H9 (cell line): ENCODE measurements around the gene RNF111. TPM values are rescaled to one million over a fixed set of nuclear protein-coding genes. Genes with fewer than 3 reads are reported as not detected.
A peak's percentile ranks its signal among the peaks of the same experiment; 100 is the strongest.

Experiments used
- DNase-seq: peaks from one replicate; pipeline ENCODE4 v3.0.0-alpha.2; 2017
- H2AFZ ChIP-seq: one replicate; pipeline ENCODE4 v1.6.1; 2013; ENCODE audit warnings: mild to moderate bottlenecking, low read length, control low read depth, moderate library complexity
- H2AK5ac ChIP-seq: 2 replicates; pipeline ENCODE4 v1.6.1; 2013; ENCODE audit warnings: low read length, control low read depth, mixed read lengths; ENCODE audit not compliant: insufficient read length
- H2BK120ac ChIP-seq: one replicate; pipeline ENCODE4 v1.6.1; 2013; ENCODE audit warnings: low read depth, mild to moderate bottlenecking, low read length, control low read depth, inconsistent platforms; ENCODE audit not compliant: poor library complexity, severe bottlenecking
- H2BK12ac ChIP-seq: 2 replicates; pipeline ENCODE4 v1.6.1; 2013; ENCODE audit warnings: low read length, control low read depth, mixed read lengths, low read depth; ENCODE audit not compliant: insufficient read length
- H2BK15ac ChIP-seq: 2 replicates; pipeline ENCODE4 v1.6.1; 2013; ENCODE audit warnings: low read depth, low read length, control low read depth
- H2BK20ac ChIP-seq: one replicate; pipeline ENCODE4 v1.6.1; 2013; ENCODE audit warnings: low read depth, mild to moderate bottlenecking, low read length, control low read depth, inconsistent platforms; ENCODE audit not compliant: poor library complexity, severe bottlenecking
- H2BK5ac ChIP-seq: 2 replicates; pipeline ENCODE4 v1.6.1; 2013; ENCODE audit warnings: low read length, control low read depth, mixed read lengths; ENCODE audit not compliant: insufficient read length
- H3K14ac ChIP-seq: 2 replicates; pipeline ENCODE4 v1.6.1; 2013; ENCODE audit warnings: low read length, control low read depth; ENCODE audit not compliant: insufficient read depth
- H3K18ac ChIP-seq: 2 replicates; pipeline ENCODE4 v1.6.1; 2013; ENCODE audit warnings: low read depth, mild to moderate bottlenecking, mixed read lengths, low read length, control low read depth; ENCODE audit not compliant: insufficient read length
- H3K23ac ChIP-seq: 2 replicates; pipeline ENCODE4 v1.6.1; 2013; ENCODE audit warnings: low read length, control low read depth, mixed read lengths, low read depth; ENCODE audit not compliant: insufficient read length
- H3K23me2 ChIP-seq: 2 replicates; pipeline ENCODE4 v1.6.1; 2013; ENCODE audit warnings: low read depth, mild to moderate bottlenecking, mixed read lengths, low read length, control low read depth; ENCODE audit not compliant: insufficient read length, poor library complexity, severe bottlenecking
- H3K27ac ChIP-seq: 2 replicates; pipeline ENCODE4 v1.5.1; 2013; ENCODE audit warnings: low read length, control low read depth, mixed read lengths, low read depth; ENCODE audit not compliant: insufficient read length
- H3K27me3 ChIP-seq: 2 replicates; pipeline ENCODE4 v1.6.1; 2013; ENCODE audit warnings: low read length, control low read depth, inconsistent platforms; ENCODE audit not compliant: insufficient read depth
- H3K4ac ChIP-seq: 2 replicates; pipeline ENCODE4 v1.6.1; 2013; ENCODE audit warnings: low read depth, mild to moderate bottlenecking, control low read depth, inconsistent platforms, low read length, moderate library complexity
- H3K4me1 ChIP-seq: 2 replicates; pipeline ENCODE4 v1.6.1; 2013; ENCODE audit warnings: low read length, control low read depth, inconsistent platforms; ENCODE audit not compliant: insufficient read depth
- H3K4me2 ChIP-seq: 2 replicates; pipeline ENCODE4 v1.6.1; 2013; ENCODE audit warnings: low read length, control low read depth, mixed read lengths; ENCODE audit not compliant: insufficient read length, insufficient read depth
- H3K56ac ChIP-seq: 2 replicates; pipeline ENCODE4 v1.6.1; 2013; ENCODE audit warnings: low read depth, mild to moderate bottlenecking, mixed read lengths, low read length, control low read depth; ENCODE audit not compliant: insufficient read length
- H3K79me1 ChIP-seq: 2 replicates; pipeline ENCODE4 v1.6.1; 2013; ENCODE audit warnings: low read depth, mild to moderate bottlenecking, moderate library complexity, low read length, control low read depth, inconsistent platforms; ENCODE audit not compliant: insufficient read depth, poor library complexity, severe bottlenecking
- H3K79me2 ChIP-seq: 2 replicates; pipeline ENCODE4 v1.6.1; 2013; ENCODE audit warnings: low read length, control low read depth, inconsistent platforms; ENCODE audit not compliant: insufficient read depth
- H3K9ac ChIP-seq: 2 replicates; pipeline ENCODE4 v1.6.1; 2013; ENCODE audit warnings: low read length, control low read depth, mixed read lengths; ENCODE audit not compliant: insufficient read length; ENCODE audit errors: extremely low read depth
- H3K9me3 ChIP-seq: one replicate; pipeline ENCODE4 v1.6.1; 2013; ENCODE audit warnings: low read depth, low read length, inconsistent platforms; ENCODE audit not compliant: control insufficient read depth
- H3T11ph ChIP-seq: one replicate; pipeline ENCODE4 v1.6.1; 2013; ENCODE audit warnings: mild to moderate bottlenecking, low read length, control low read depth, inconsistent platforms
- H4K20me1 ChIP-seq: one replicate; pipeline ENCODE4 v1.6.1; 2013; ENCODE audit not compliant: control insufficient read depth, insufficient read length, insufficient read depth
- H4K5ac ChIP-seq: 2 replicates; pipeline ENCODE4 v1.6.1; 2013; ENCODE audit warnings: low read depth, mild to moderate bottlenecking, mixed read lengths, low read length, control low read depth; ENCODE audit not compliant: insufficient read length
- H4K8ac ChIP-seq: replicated peaks from 2 replicates; pipeline ENCODE4 v1.6.1; 2013; ENCODE audit warnings: low read length, control low read depth, mixed read lengths, low read depth; ENCODE audit not compliant: insufficient read length
- H4K91ac ChIP-seq: 2 replicates; pipeline ENCODE4 v1.6.1; 2013; ENCODE audit warnings: low read depth, mild to moderate bottlenecking, moderate library complexity, mixed read lengths, low read length, control low read depth; ENCODE audit not compliant: insufficient read length
- H3K27ac Mint-ChIP-seq, 3 experiments: 2 replicates in 2 of 3; 3 replicates in 1 of 3; pipeline ENCODE4 v1.8.0; 2020 to 2021; ENCODE audit warnings: mixed read lengths in 3 of 3, mild to moderate bottlenecking in 1 of 3, moderate library complexity in 1 of 3
- H3K27me3 Mint-ChIP-seq: 2 replicates; pipeline ENCODE4 v1.8.0; 2021; ENCODE audit warnings: low read depth, mild to moderate bottlenecking, moderate library complexity, mixed read lengths
- H3K36me3 Mint-ChIP-seq, 3 experiments: 2 replicates in 2 of 3; 3 replicates in 1 of 3; pipeline ENCODE4 v1.8.0; 2020 to 2021; ENCODE audit warnings: low read depth in 3 of 3, mixed read lengths in 3 of 3; ENCODE audit not compliant: insufficient read depth in 1 of 3
- H3K4me1 Mint-ChIP-seq, 2 experiments: 2 replicates each; pipeline ENCODE4 v1.8.0; 2020; ENCODE audit warnings: mixed read lengths in 2 of 2
- H3K4me3 Mint-ChIP-seq, 2 experiments: 2 replicates in 1 of 2; 3 replicates in 1 of 2; pipeline ENCODE4 v1.8.0; 2020 to 2021; ENCODE audit warnings: mild to moderate bottlenecking in 2 of 2, mixed read lengths in 2 of 2, moderate library complexity in 1 of 2
- H3K9me3 Mint-ChIP-seq, 2 experiments: 2 replicates in 1 of 2; 3 replicates in 1 of 2; pipeline ENCODE4 v1.8.0; 2020; ENCODE audit warnings: mild to moderate bottlenecking in 2 of 2, mixed read lengths in 2 of 2, moderate library complexity in 1 of 2
- total RNA-seq: library from RNA; stranded (reverse); gene quantifications from 2 replicates; pipeline ENCODE4 v1.2.1, GENCODE V29; 2021
- TF ChIP-seq, protein P1 (sequence below): fragments of 200-600 bp; sonication (generic); conservative IDR thresholded peaks from 3 replicates; pipeline ENCODE4 v1.8.0; 2021; ENCODE audit warnings: antibody characterized with exemption, mild to moderate bottlenecking

The RNF111 gene
- total RNA-seq, 1 experiment from 2014 or later, result 28.0 TPM

DNA sequence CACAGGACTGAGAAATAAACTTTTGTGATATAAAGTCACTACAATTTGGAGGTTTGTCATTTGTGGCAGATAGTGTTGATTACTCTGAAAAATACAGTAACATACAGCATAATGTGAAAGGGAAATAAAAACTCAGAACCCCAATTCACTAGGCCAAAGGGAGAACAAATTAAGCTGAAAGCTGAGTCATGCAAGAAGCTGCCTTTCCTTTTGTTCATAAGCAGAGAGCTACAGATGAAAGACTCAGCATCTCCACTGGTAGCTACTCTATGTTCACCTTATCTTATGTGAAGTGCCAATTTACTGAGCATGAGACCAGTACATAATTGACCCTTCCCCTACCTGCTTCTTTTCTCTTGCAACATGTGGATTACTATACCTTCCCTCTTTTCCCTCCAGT is 34.7 kb upstream of the RNF111 start:
- H3K27me3 Mint-ChIP-seq, result no peaks in the 10 kb centered on the region; the same call in none of the 2 replicates
- no peaks in the 10 kb centered on the region for H3K9me3 Mint-ChIP-seq
- H3K23ac ChIP-seq, result no peak overlapping the region
- no peak overlapping the region for H3K4me3 Mint-ChIP-seq
- no peak overlapping the region for H2AK5ac ChIP-seq
- no peak overlapping the region for H3K4me2 ChIP-seq
- TF ChIP-seq, protein P1, sequence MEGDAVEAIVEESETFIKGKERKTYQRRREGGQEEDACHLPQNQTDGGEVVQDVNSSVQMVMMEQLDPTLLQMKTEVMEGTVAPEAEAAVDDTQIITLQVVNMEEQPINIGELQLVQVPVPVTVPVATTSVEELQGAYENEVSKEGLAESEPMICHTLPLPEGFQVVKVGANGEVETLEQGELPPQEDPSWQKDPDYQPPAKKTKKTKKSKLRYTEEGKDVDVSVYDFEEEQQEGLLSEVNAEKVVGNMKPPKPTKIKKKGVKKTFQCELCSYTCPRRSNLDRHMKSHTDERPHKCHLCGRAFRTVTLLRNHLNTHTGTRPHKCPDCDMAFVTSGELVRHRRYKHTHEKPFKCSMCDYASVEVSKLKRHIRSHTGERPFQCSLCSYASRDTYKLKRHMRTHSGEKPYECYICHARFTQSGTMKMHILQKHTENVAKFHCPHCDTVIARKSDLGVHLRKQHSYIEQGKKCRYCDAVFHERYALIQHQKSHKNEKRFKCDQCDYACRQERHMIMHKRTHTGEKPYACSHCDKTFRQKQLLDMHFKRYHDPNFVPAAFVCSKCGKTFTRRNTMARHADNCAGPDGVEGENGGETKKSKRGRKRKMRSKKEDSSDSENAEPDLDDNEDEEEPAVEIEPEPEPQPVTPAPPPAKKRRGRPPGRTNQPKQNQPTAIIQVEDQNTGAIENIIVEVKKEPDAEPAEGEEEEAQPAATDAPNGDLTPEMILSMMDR, result no peak
- no peak overlapping the region for H3K9ac ChIP-seq
- H3K79me1 ChIP-seq, result no peaks in the 10 kb centered on the region
- H3K23me2 ChIP-seq, result no peaks in the 10 kb centered on the region
- H4K8ac ChIP-seq, result no peak overlapping the region
- no peaks in the 10 kb centered on the region for H3K36me3 Mint-ChIP-seq
- no peak overlapping the region for H2BK120ac ChIP-seq
- H3K4ac ChIP-seq, result no peak overlapping the region
- DNase-seq, result no peak
- no peak overlapping the region for H3T11ph ChIP-seq
- H3K79me2 ChIP-seq, result no peaks in the 10 kb centered on the region
- H3K56ac ChIP-seq, result no peak overlapping the region
- H3K27me3 ChIP-seq, result no peaks in the 10 kb centered on the region
- H3K27ac Mint-ChIP-seq, result peak overlapping the region in 1 of 3 experiments; percentile 3; a peak in 1 of 7 replicates
- no peak overlapping the region for H3K14ac ChIP-seq
- H3K4me1 Mint-ChIP-seq, result peaks cover 20% of the 10 kb centered on the region in 2 experiments
- no peaks in the 10 kb centered on the region for H4K20me1 ChIP-seq
- H2BK15ac ChIP-seq, result no peak overlapping the region
- H2BK20ac ChIP-seq, result no peak overlapping the region
- H4K5ac ChIP-seq, result no peak overlapping the region
- H3K9me3 ChIP-seq, result no peaks in the 10 kb centered on the region
- H2AFZ ChIP-seq, result no peak overlapping the region
- peaks cover 3% of the 10 kb centered on the region; the same call in 1 of the 2 replicates for H3K4me1 ChIP-seq
- H3K27ac ChIP-seq, result no peak overlapping the region
- H4K91ac ChIP-seq, result no peak overlapping the region
- no peak overlapping the region for H3K18ac ChIP-seq
- no peak overlapping the region for H2BK12ac ChIP-seq
- H2BK5ac ChIP-seq, result no peak overlapping the region
